IMR-90 (cell line): ENCODE data around the gene KYNU.

Source experiments
- MAFK ChIP-seq: IDR thresholded peaks from 2 replicates; pipeline ENCODE4 v1.6.1; 2012; ENCODE audit warnings: low read depth, low read length, improper control_type of control experiment
- NFE2L2 ChIP-seq: fragments of 150-350 bp; IDR thresholded peaks from 2 replicates; pipeline ENCODE4 v1.6.1; 2016; ENCODE audit warnings: low read depth, mild to moderate bottlenecking, low read length
- RAD21 ChIP-seq: IDR thresholded peaks from 2 replicates; pipeline ENCODE4 v1.6.1; 2012; ENCODE audit warnings: low read length, improper control_type of control experiment
- RFX5 ChIP-seq: IDR thresholded peaks from 2 replicates; pipeline ENCODE4 v1.8.0; 2012; ENCODE audit warnings: low read depth, mild to moderate bottlenecking, low read length, moderate library complexity
- TF ChIP-seq, protein P1 (sequence below): conservative IDR thresholded peaks from 2 replicates; pipeline ENCODE4 v1.5.1; 2012; ENCODE audit warnings: mild to moderate bottlenecking, low read depth, low read length, improper control_type of control experiment
- TF ChIP-seq, protein P2 (sequence below): fragments of 150-350 bp; IDR thresholded peaks from 2 replicates; pipeline ENCODE4 v1.6.1; 2017; ENCODE audit warnings: mild to moderate bottlenecking, antibody characterized with exemption, low read length, low read depth

DNA sequence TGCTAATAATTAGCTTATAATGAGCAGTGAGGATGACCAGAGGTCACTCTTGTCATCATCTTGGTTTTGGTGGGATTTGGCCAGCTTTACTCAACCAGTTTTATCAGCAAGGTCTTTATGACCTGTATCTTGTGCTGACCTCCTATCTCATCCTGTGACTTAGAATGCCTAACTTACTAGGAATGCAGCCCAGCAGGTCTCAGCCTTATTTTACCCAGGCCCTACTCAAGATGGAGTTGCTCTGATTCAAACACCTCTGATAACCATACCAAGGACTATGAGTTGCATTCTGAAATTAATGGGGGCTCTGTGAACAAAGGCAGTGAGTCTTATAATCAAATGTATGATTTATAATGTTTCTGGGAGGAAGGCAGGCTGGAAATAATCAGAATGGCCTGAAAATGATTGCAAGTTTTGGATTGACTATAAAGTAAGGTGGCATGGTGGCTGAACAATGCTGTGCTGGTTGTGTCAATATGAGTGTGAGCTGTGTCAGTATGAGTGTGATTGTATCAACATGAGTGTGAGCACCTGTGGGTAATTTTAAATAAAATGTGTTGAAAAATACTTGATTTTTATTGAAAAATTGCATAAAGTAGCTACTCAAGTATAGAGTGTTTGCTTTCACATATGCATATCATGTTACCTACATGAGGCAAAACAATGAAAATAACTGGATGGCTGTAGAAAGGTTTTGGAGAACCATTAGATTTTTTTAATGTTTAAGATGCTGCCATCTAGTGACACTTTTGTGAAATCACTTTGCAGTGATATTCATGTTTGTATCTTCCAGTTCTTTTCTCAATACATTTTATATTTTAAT is 103.0 kb downstream of the KYNU start:
- TF ChIP-seq MAFK (no peak), NFE2L2 (no peak), RFX5 (no peak), RAD21 (peak; percentile 67)
- TF ChIP-seq, protein P1, sequence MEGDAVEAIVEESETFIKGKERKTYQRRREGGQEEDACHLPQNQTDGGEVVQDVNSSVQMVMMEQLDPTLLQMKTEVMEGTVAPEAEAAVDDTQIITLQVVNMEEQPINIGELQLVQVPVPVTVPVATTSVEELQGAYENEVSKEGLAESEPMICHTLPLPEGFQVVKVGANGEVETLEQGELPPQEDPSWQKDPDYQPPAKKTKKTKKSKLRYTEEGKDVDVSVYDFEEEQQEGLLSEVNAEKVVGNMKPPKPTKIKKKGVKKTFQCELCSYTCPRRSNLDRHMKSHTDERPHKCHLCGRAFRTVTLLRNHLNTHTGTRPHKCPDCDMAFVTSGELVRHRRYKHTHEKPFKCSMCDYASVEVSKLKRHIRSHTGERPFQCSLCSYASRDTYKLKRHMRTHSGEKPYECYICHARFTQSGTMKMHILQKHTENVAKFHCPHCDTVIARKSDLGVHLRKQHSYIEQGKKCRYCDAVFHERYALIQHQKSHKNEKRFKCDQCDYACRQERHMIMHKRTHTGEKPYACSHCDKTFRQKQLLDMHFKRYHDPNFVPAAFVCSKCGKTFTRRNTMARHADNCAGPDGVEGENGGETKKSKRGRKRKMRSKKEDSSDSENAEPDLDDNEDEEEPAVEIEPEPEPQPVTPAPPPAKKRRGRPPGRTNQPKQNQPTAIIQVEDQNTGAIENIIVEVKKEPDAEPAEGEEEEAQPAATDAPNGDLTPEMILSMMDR, result peak; percentile 65
- TF ChIP-seq, protein P2, sequence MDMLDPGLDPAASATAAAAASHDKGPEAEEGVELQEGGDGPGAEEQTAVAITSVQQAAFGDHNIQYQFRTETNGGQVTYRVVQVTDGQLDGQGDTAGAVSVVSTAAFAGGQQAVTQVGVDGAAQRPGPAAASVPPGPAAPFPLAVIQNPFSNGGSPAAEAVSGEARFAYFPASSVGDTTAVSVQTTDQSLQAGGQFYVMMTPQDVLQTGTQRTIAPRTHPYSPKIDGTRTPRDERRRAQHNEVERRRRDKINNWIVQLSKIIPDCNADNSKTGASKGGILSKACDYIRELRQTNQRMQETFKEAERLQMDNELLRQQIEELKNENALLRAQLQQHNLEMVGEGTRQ, result no peak
